CD14-positive monocyte (primary cell): Measurements from ENCODE around the gene IKZF1. TPM values are rescaled to one million over a fixed set of nuclear protein-coding genes. Genes with fewer than 3 reads are reported as not detected.
A peak's percentile ranks its signal among the peaks of the same experiment; 100 is the strongest.

Source experiments
- DNase-seq, 3 donors: peaks; one replicate each; pipeline ENCODE4 v3.0.0-alpha.2; 2011 to 2022
- H2AFZ ChIP-seq: 2 replicates; pipeline ENCODE4 v1.6.0; 2012; ENCODE audit warnings: mild to moderate bottlenecking, low read depth, low read length, inconsistent platforms; ENCODE audit not compliant: insufficient read depth, poor library complexity, severe bottlenecking
- H3K27ac ChIP-seq, 2 donors: 1 replicate in 1 of 2; 2 replicates in 1 of 2; pipeline ENCODE4 v1.5.1; 2012 to 2013; ENCODE audit warnings: low read length in 2 of 2, control low read depth in 1 of 2, inconsistent platforms in 1 of 2, low read depth in 1 of 2, mild to moderate bottlenecking in 1 of 2
- H3K27me3 ChIP-seq, 2 donors: one replicate each; pipeline versions ENCODE4 v1.6.0 to v1.6.1; 2011 to 2013; ENCODE audit warnings: low read length in 2 of 2; ENCODE audit not compliant: control insufficient read depth in 2 of 2, insufficient read depth in 2 of 2
- H3K36me3 ChIP-seq, 2 donors: replicated peaks in 1 of 2; 1 replicate in 1 of 2; 2 replicates in 1 of 2; pipeline versions ENCODE4 v1.5.1 to v1.6.1; 2012 to 2013; ENCODE audit warnings: low read length in 2 of 2, control low read depth in 1 of 2, inconsistent platforms in 1 of 2, mild to moderate bottlenecking in 1 of 2; ENCODE audit not compliant: insufficient read depth in 2 of 2, control insufficient read depth in 1 of 2
- H3K4me1 ChIP-seq, 2 donors: 1 replicate in 1 of 2; 2 replicates in 1 of 2; pipeline versions ENCODE4 v1.5.1 to v1.6.1; 2012 to 2013; ENCODE audit warnings: low read length in 2 of 2, control low read depth in 1 of 2, inconsistent platforms in 1 of 2, mild to moderate bottlenecking in 1 of 2, moderate library complexity in 1 of 2; ENCODE audit not compliant: insufficient read depth in 2 of 2, control insufficient read depth in 1 of 2
- H3K4me2 ChIP-seq: replicated peaks from 2 replicates; pipeline ENCODE3; 2012; ENCODE audit warnings: low read length, moderate library complexity, mild to moderate bottlenecking; ENCODE audit not compliant: poor library complexity, severe bottlenecking; ENCODE audit errors: extremely low read depth
- H3K4me3 ChIP-seq, 3 experiments: fragments of 200-600 bp in 1 of 3; sonication (generic) in 1 of 3; replicated peaks in 1 of 3; 1 replicate in 2 of 3; 2 replicates in 1 of 3; pipeline ENCODE4 v1.5.1; 2011 to 2013; ENCODE audit warnings: low read length in 3 of 3, mild to moderate bottlenecking in 3 of 3, control low read depth in 2 of 3, low read depth in 2 of 3, inconsistent platforms in 1 of 3, moderate library complexity in 1 of 3
- H3K79me2 ChIP-seq: 2 replicates; pipeline ENCODE4 v1.6.0; 2012; ENCODE audit warnings: mild to moderate bottlenecking, control low read depth, inconsistent platforms, low read length, moderate library complexity; ENCODE audit not compliant: insufficient read depth
- H3K9ac ChIP-seq: 2 replicates; pipeline ENCODE4 v1.6.0; 2017; ENCODE audit warnings: low read length, mild to moderate bottlenecking; ENCODE audit not compliant: insufficient read depth, poor library complexity, severe bottlenecking
- H3K9me3 ChIP-seq, 2 donors: replicated peaks in 1 of 2; 1 replicate in 1 of 2; 2 replicates in 1 of 2; pipeline versions ENCODE4 v1.5.1 to v1.6.1; 2012 to 2013; ENCODE audit warnings: low read length in 2 of 2, control low read depth in 1 of 2; ENCODE audit not compliant: control insufficient read depth in 1 of 2, insufficient read depth in 1 of 2
- H4K20me1 ChIP-seq: 2 replicates; pipeline ENCODE4 v1.6.0; 2012; ENCODE audit warnings: mild to moderate bottlenecking, low read length, control low read depth, moderate library complexity; ENCODE audit not compliant: insufficient read depth
- H3K27ac Mint-ChIP-seq, 7 donors: one replicate each; pipeline ENCODE4 v1.8.0; 2020; ENCODE audit warnings: mild to moderate bottlenecking in 7 of 7, mixed read lengths in 7 of 7, moderate library complexity in 6 of 7, inconsistent platforms in 2 of 7
- H3K27me3 Mint-ChIP-seq, 3 donors: one replicate each; pipeline ENCODE4 v1.8.0; 2021 to 2022; ENCODE audit warnings: low read depth in 3 of 3, mild to moderate bottlenecking in 3 of 3, mixed read lengths in 3 of 3, moderate library complexity in 3 of 3, inconsistent platforms in 1 of 3
- H3K36me3 Mint-ChIP-seq, 2 donors: one replicate each; pipeline ENCODE4 v1.8.0; 2020; ENCODE audit warnings: mixed read lengths in 2 of 2, inconsistent platforms in 1 of 2, mild to moderate bottlenecking in 1 of 2
- H3K4me1 Mint-ChIP-seq: one replicate; pipeline ENCODE4 v1.8.0; 2020; ENCODE audit warnings: mild to moderate bottlenecking, mixed read lengths
- H3K4me3 Mint-ChIP-seq, 2 donors: one replicate each; pipeline ENCODE4 v1.8.0; 2020; ENCODE audit warnings: mild to moderate bottlenecking in 2 of 2, mixed read lengths in 2 of 2, moderate library complexity in 1 of 2
- H3K9me3 Mint-ChIP-seq, 7 donors: one replicate each; pipeline ENCODE4 v1.8.0; 2020 to 2022; ENCODE audit warnings: mixed read lengths in 7 of 7, mild to moderate bottlenecking in 6 of 7, moderate library complexity in 6 of 7, inconsistent platforms in 2 of 7
- CTCF ChIP-seq: fragments of 200-600 bp; IDR thresholded peaks from one replicate; pipeline ENCODE4 v1.8.0; 2022; ENCODE audit warnings: antibody characterized with exemption, mild to moderate bottlenecking
- WGBS: methylation state at CpG from one replicate; pipeline ENCODE4 v1.1.5; 2013; ENCODE audit warnings: missing lambda C conversion rate; ENCODE audit not compliant: insufficient coverage; 5-methylcytosine and 5-hydroxymethylcytosine counted together
- intact Hi-C, 2 donors: fragments of 100-400 bp; cut with micrococcal nuclease; formaldehyde crosslinking; loops; one replicate each; pipeline versions ENCODE4 v1.15.0 to v1.15.1; 2023
- polyA plus RNA-seq, 3 donors: library from polyadenylated mRNA; depleted of rRNA in 1 of 3; unstranded in 2 of 3; stranded (reverse) in 1 of 3; fragments of 300-500 nt in 2 of 3; fragments of >200 nt in 1 of 3; fragmentation: Illumina TruSeq in 2 of 3; gene quantifications; 1 replicate in 2 of 3; 2 replicates in 1 of 3; pipeline ENCODE4 v1.2.3, GENCODE V29; 2012 to 2021

Gene IKZF1
- polyA plus RNA-seq, 3 donors: 38.4 to 130 (median 80.2) TPM

- H3K36me3 ChIP-seq: peaks cover 43 to 53% of the 10 kb centered on the region in 2 donors
- TF ChIP-seq CTCF: peak; percentile 29
- H3K4me1 ChIP-seq: peaks cover 55 to 57% of the 10 kb centered on the region in 2 donors
- H3K9ac ChIP-seq: no peak overlapping the region
- peak overlapping the region; percentile 38 to 88 (median 75) for H3K27ac Mint-ChIP-seq
- H3K27me3 ChIP-seq: no peaks in the 10 kb centered on the region
- H3K4me3 Mint-ChIP-seq: no peak overlapping the region
- peak overlapping the region; percentile 39 to 81 for H3K27ac ChIP-seq
- H3K36me3 Mint-ChIP-seq: peaks cover 56 to 69% of the 10 kb centered on the region in 2 donors
- intact Hi-C loops: no loop called here
- peaks cover 42% of the 10 kb centered on the region for H3K79me2 ChIP-seq
- H3K4me2 ChIP-seq: no peak overlapping the region
- H2AFZ ChIP-seq: no peak overlapping the region
- H3K9me3 ChIP-seq: no peaks in the 10 kb centered on the region
- no peak for DNase-seq
- H4K20me1 ChIP-seq: peaks cover 27% of the 10 kb centered on the region
- no CpG with 5 or more reads among the region's 7 CpGs for WGBS
- H3K4me1 Mint-ChIP-seq: peaks cover 68% of the 10 kb centered on the region
- no peaks in the 10 kb centered on the region for H3K9me3 Mint-ChIP-seq
- H3K27me3 Mint-ChIP-seq: peaks cover 0 to 2% (median 0%) of the 10 kb centered on the region in 3 donors
- no peak overlapping the region for H3K4me3 ChIP-seq
Measured at GRCh38 chr7:50404392-50404791, 99.9 kb downstream of the IKZF1 start.

DNA sequence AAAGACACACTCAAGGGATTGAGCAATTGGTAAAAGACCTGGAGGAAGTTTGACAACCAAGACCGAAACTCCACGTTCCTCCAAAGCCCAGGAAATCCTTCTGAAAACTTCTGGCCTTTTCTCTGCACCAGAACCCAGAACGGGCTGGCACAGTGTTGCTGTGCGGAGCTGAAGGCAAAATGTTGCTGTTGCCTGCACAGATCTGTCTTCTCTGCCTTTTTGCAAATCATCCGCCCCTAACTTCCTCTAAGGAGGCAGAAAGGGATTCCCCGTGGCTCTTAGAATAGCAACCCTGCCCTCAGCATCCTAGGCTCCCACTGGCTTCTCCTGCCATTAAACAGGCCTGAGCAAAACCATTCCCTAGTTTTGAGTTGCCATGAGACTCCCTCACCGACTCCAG lies 100.7 kb downstream of the IKZF1 start:
- intact Hi-C loops: no loop called here
- WGBS: 13% methylated on average over 7 of the region's 7 CpGs
- peaks cover 34% of the 10 kb centered on the region for H3K79me2 ChIP-seq
- peak overlapping the region; percentile 53 to 81 for H3K27ac ChIP-seq
- Mint-ChIP-seq H3K9me3 (no peaks in the 10 kb centered on the region), H3K27me3 (peaks cover 0 to 2% (median 0%) of the 10 kb centered on the region in 3 donors), H3K36me3 (peaks cover 49 to 61% of the 10 kb centered on the region in 2 donors), H3K4me1 (peaks cover 77% of the 10 kb centered on the region), H3K4me3 (peak overlapping the region; percentile 28 to 58), H3K27ac (peak overlapping the region; percentile 70 to 89 (median 81))
- H4K20me1 ChIP-seq: peaks cover 19% of the 10 kb centered on the region
- peaks cover 34 to 45% of the 10 kb centered on the region in 2 donors for H3K36me3 ChIP-seq
- H3K9me3 ChIP-seq: no peaks in the 10 kb centered on the region
- no peaks in the 10 kb centered on the region for H3K27me3 ChIP-seq
- no peak for TF ChIP-seq CTCF
- DNase-seq: peak; percentile 32 to 65 (median 33)
- no peak overlapping the region for H2AFZ ChIP-seq
- peak overlapping the region; percentile 32 for H3K4me2 ChIP-seq
- peaks cover 63 to 66% of the 10 kb centered on the region in 2 donors for H3K4me1 ChIP-seq
- H3K4me3 ChIP-seq: peak overlapping the region in 1 of 3 experiments; percentile 49
- no peak overlapping the region for H3K9ac ChIP-seq
